IMR-90 (cell line): ENCODE data around the gene NABP1. TPM values are rescaled to one million over a fixed set of nuclear protein-coding genes. Genes with fewer than 3 reads are reported as not detected.

Experiments
- ATAC-seq: fragments of 200-7000 bp; cut with Tn5 transposase; 2 replicates; pipeline ENCODE4 v1.9.1; 2020; ENCODE audit warnings: low read depth, mild to moderate bottlenecking, moderate library complexity
- BruUV-seq: library from RNA; stranded (reverse); fragments of 400-500 nt; replicated peaks from 2 replicates; lab custom pipeline; 2021; lab: Mats Ljungman, UMichigan
- CTCF ChIA-PET: fragments of 300-600 bp; formaldehyde crosslinking; extraction: SDS; loops from one replicate; lab custom pipeline; 2021; ENCODE audit warnings: antibody characterized with exemption; lab: Yijun Ruan, JAX
- POLR2A ChIA-PET: fragments of 300-600 bp; sonication (Branson Sonifier 250); formaldehyde crosslinking; loops from one replicate; lab custom pipeline; 2022; ENCODE audit warnings: antibody characterized with exemption; ENCODE audit not compliant: unreplicated experiment; lab: Charles Lee
- DNase-seq: peaks from one replicate; pipeline ENCODE4 v3.0.0; 2013
- H2AFZ ChIP-seq: replicated peaks from 2 replicates; pipeline ENCODE3; 2013; ENCODE audit warnings: low read length, mild to moderate bottlenecking; ENCODE audit not compliant: poor library complexity
- H2AK5ac ChIP-seq: 2 replicates; pipeline ENCODE4 v1.6.1; 2013; ENCODE audit warnings: low read depth, low read length, inconsistent platforms
- H2AK9ac ChIP-seq: replicated peaks from 2 replicates; pipeline ENCODE3; 2013; ENCODE audit warnings: mild to moderate bottlenecking, low read depth, low read length, moderate library complexity; ENCODE audit not compliant: poor library complexity
- H2BK120ac ChIP-seq: 2 replicates; pipeline ENCODE4 v1.6.1; 2013; ENCODE audit warnings: low read depth, low read length, inconsistent platforms
- H2BK15ac ChIP-seq: 3 replicates; pipeline ENCODE4 v1.6.1; 2013; ENCODE audit warnings: low read depth, low read length, inconsistent platforms
- H2BK20ac ChIP-seq: 2 replicates; pipeline ENCODE4 v1.6.1; 2013; ENCODE audit warnings: low read depth, mild to moderate bottlenecking, inconsistent platforms, low read length, moderate library complexity
- H2BK5ac ChIP-seq: 2 replicates; pipeline ENCODE4 v1.6.1; 2013; ENCODE audit warnings: mild to moderate bottlenecking, low read depth, low read length, inconsistent platforms; ENCODE audit not compliant: poor library complexity, severe bottlenecking
- H3K14ac ChIP-seq: replicated peaks from 2 replicates; pipeline ENCODE4 v1.6.1; 2013; ENCODE audit warnings: low read depth, low read length, inconsistent platforms
- H3K18ac ChIP-seq: 2 replicates; pipeline ENCODE4 v1.6.1; 2013; ENCODE audit warnings: low read depth, low read length, control low read depth
- H3K23ac ChIP-seq: 2 replicates; pipeline ENCODE4 v1.6.1; 2013; ENCODE audit warnings: low read depth, low read length, inconsistent platforms
- H3K27ac ChIP-seq: 2 replicates; pipeline ENCODE4 v1.5.1; 2013; ENCODE audit warnings: mild to moderate bottlenecking, control low read depth, low read length; ENCODE audit not compliant: insufficient read depth
- H3K27me3 ChIP-seq: 2 replicates; pipeline ENCODE4 v1.6.1; 2013; ENCODE audit warnings: low read length; ENCODE audit not compliant: control insufficient read depth, insufficient read depth
- H3K36me3 ChIP-seq: 2 replicates; pipeline ENCODE4 v1.6.1; 2013; ENCODE audit warnings: low read length, mixed read lengths; ENCODE audit not compliant: control insufficient read depth, insufficient read depth
- H3K4ac ChIP-seq: 2 replicates; pipeline ENCODE4 v1.6.1; 2013; ENCODE audit warnings: low read depth, low read length, inconsistent platforms
- H3K4me1 ChIP-seq: 2 replicates; pipeline ENCODE4 v1.6.1; 2013; ENCODE audit warnings: low read length, mixed read lengths; ENCODE audit not compliant: control insufficient read depth, insufficient read depth
- H3K4me2 ChIP-seq: 2 replicates; pipeline ENCODE4 v1.6.1; 2013; ENCODE audit warnings: low read depth, mild to moderate bottlenecking, control low read depth, low read length, moderate library complexity
- H3K4me3 ChIP-seq: 2 replicates; pipeline ENCODE4 v1.5.1; 2013; ENCODE audit warnings: low read depth, mild to moderate bottlenecking, control low read depth, low read length, moderate library complexity; ENCODE audit not compliant: insufficient read depth
- H3K56ac ChIP-seq: 2 replicates; pipeline ENCODE4 v1.6.1; 2013; ENCODE audit warnings: low read length, inconsistent platforms; ENCODE audit not compliant: insufficient read depth; ENCODE audit errors: extremely low read depth
- H3K79me1 ChIP-seq, 2 experiments: 2 replicates each; pipeline ENCODE4 v1.6.1; 2013; ENCODE audit warnings: low read length in 2 of 2, inconsistent platforms in 1 of 2, low read depth in 1 of 2
- H3K9ac ChIP-seq: 2 replicates; pipeline ENCODE4 v1.6.1; 2013; ENCODE audit warnings: low read depth, low read length, control low read depth
- H3K9me1 ChIP-seq: 2 replicates; pipeline ENCODE4 v1.6.1; 2013; ENCODE audit warnings: low read length, inconsistent platforms; ENCODE audit not compliant: insufficient read depth
- H3K9me3 ChIP-seq: 2 replicates; pipeline ENCODE4 v1.6.1; 2013; ENCODE audit warnings: low read length; ENCODE audit not compliant: control insufficient read depth, insufficient read depth
- H4K20me1 ChIP-seq: 2 replicates; pipeline ENCODE4 v1.6.1; 2013; ENCODE audit warnings: low read length, inconsistent platforms; ENCODE audit not compliant: insufficient read depth
- H4K5ac ChIP-seq: 2 replicates; pipeline ENCODE4 v1.6.1; 2013; ENCODE audit warnings: mild to moderate bottlenecking, low read depth, low read length, control low read depth
- H4K8ac ChIP-seq, 2 experiments: 2 replicates each; pipeline ENCODE4 v1.6.1; 2013; ENCODE audit warnings: low read depth in 2 of 2, low read length in 2 of 2, control low read depth in 1 of 2, inconsistent platforms in 1 of 2
- H4K91ac ChIP-seq: 2 replicates; pipeline ENCODE4 v1.6.1; 2013; ENCODE audit warnings: low read depth, low read length, inconsistent platforms; ENCODE audit not compliant: insufficient read depth
- FOS ChIP-seq: fragments of 150-350 bp; IDR thresholded peaks from 2 replicates; pipeline ENCODE4 v1.6.1; 2016; ENCODE audit warnings: low read depth, low read length
- NFE2L2 ChIP-seq: fragments of 150-350 bp; IDR thresholded peaks from 2 replicates; pipeline ENCODE4 v1.6.1; 2016; ENCODE audit warnings: low read depth, mild to moderate bottlenecking, low read length
- RCOR1 ChIP-seq: IDR thresholded peaks from 2 replicates; pipeline ENCODE4 v1.6.1; 2012; ENCODE audit warnings: mild to moderate bottlenecking, low read length, improper control_type of control experiment; ENCODE audit not compliant: insufficient replicate concordance
- RFX5 ChIP-seq: IDR thresholded peaks from 2 replicates; pipeline ENCODE4 v1.8.0; 2012; ENCODE audit warnings: low read depth, mild to moderate bottlenecking, low read length, moderate library complexity
- WGBS, 2 experiments: methylation state at CpG; one replicate each; pipeline versions ENCODE4 v1.1.5 to v1.1.7; 2013; ENCODE audit warnings: missing lambda C conversion rate in 2 of 2; ENCODE audit not compliant: insufficient read length in 1 of 2; ENCODE audit errors: extremely low coverage in 2 of 2; 5-methylcytosine and 5-hydroxymethylcytosine counted together
- dilution Hi-C: fragments of 300-500 bp; cut with HindIII; formaldehyde crosslinking; loops from one replicate; pipeline ENCODE4 v1.14.3; 2018; ENCODE audit warnings: low sequenced_read_pairs; ENCODE audit not compliant: unreplicated experiment
- in situ Hi-C: fragments of 300-500 bp; cut with MboI; formaldehyde crosslinking; loops from 3 replicates; pipeline ENCODE4 v1.14.3; 2019; ENCODE audit warnings: low sequenced_read_pairs, inconsistent platforms, mixed read lengths
- intact Hi-C: fragments of 100-400 bp; cut with micrococcal nuclease; formaldehyde crosslinking; loops from 2 replicates; pipeline ENCODE4 v1.10.0; 2022
- polyA plus RNA-seq, 3 experiments: library from polyadenylated mRNA; depleted of rRNA; stranded (reverse); fragments of >200 nt; gene quantifications; 2 replicates each; pipeline ENCODE4 v1.2.3, GENCODE V29; 2012; ENCODE audit warnings: low replicate concordance in 1 of 3
- total RNA-seq: library from RNA; depleted of rRNA; stranded (reverse); fragments of >200 nt; gene quantifications from 2 replicates; pipeline ENCODE4 v1.2.3, GENCODE V29; 2012
- TF ChIP-seq, protein P1 (sequence below): fragments of 150-350 bp; IDR thresholded peaks from 2 replicates; pipeline ENCODE4 v1.6.1; 2016; ENCODE audit warnings: low read depth, mild to moderate bottlenecking, low read length, moderate library complexity, borderline replicate concordance

NABP1 gene
- total and polyA plus RNA-seq, 2 of the 4 experiments (the other 2 are of a cell fraction), result 57.7 to 73.3 TPM

DNA sequence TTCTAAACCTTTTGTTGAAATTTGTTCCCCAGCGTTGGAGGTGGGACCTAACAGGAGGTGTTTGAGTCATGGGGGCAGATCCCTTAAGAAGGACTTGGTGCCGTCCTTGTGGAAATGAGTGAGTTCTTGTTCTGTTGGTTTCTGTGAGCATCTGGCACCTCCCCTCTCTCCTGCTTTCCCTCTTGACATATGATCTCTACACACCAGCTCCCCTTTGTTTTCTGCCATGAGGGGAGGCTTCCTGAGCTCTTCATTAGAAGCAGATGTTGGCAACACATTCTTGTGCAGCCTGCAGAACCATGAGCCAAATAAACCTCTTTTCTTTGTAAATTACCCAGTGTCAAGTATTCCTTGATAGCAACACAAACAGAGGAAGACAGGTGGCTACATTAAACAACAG, 23.8 kb downstream of the NABP1 start:
- no peaks in the 10 kb centered on the region for H3K27me3 ChIP-seq
- no CpG with 5 or more reads among the region's 2 CpGs for WGBS, 2 experiments
- H2BK5ac ChIP-seq, result no peak overlapping the region
- no peak overlapping the region for H2AK9ac ChIP-seq
- no peak overlapping the region for H3K27ac ChIP-seq
- H4K5ac ChIP-seq, result no peak overlapping the region
- no peak overlapping the region for H4K8ac ChIP-seq
- intact Hi-C loops, result loop anchor here (10.0 kb wide), 1 partner anchor 163 kb away; no protein-coding TSS in a partner anchor
- H2BK20ac ChIP-seq, result no peak overlapping the region
- no peak for TF ChIP-seq FOS
- TF ChIP-seq RFX5, result no peak
- TF ChIP-seq, protein P1, sequence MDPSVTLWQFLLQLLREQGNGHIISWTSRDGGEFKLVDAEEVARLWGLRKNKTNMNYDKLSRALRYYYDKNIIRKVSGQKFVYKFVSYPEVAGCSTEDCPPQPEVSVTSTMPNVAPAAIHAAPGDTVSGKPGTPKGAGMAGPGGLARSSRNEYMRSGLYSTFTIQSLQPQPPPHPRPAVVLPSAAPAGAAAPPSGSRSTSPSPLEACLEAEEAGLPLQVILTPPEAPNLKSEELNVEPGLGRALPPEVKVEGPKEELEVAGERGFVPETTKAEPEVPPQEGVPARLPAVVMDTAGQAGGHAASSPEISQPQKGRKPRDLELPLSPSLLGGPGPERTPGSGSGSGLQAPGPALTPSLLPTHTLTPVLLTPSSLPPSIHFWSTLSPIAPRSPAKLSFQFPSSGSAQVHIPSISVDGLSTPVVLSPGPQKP, result no peak
- TF ChIP-seq RCOR1, result no peak
- TF ChIP-seq NFE2L2, result no peak
- no peak overlapping the region for H3K4ac ChIP-seq
- H3K18ac ChIP-seq, result no peak overlapping the region
- DNase-seq (no peak), ATAC-seq (no peak)
- no peak overlapping the region for H2AFZ ChIP-seq
- H4K91ac ChIP-seq, result no peak overlapping the region
- H4K20me1 ChIP-seq, result no peaks in the 10 kb centered on the region
- H2BK120ac ChIP-seq, result no peak overlapping the region
- no peak overlapping the region for H3K4me2 ChIP-seq
- CTCF ChIA-PET, result no interaction called here
- H2AK5ac ChIP-seq, result no peak overlapping the region
- H3K4me3 ChIP-seq, result no peak overlapping the region
- no peaks in the 10 kb centered on the region for H3K79me1 ChIP-seq
- H3K56ac ChIP-seq, result no peak overlapping the region
- no peaks in the 10 kb centered on the region for H3K4me1 ChIP-seq
- dilution Hi-C loops, result no loop called here
- H3K9ac ChIP-seq, result no peak overlapping the region
- H3K9me1 ChIP-seq, result no peaks in the 10 kb centered on the region
- H3K36me3 ChIP-seq, result no peaks in the 10 kb centered on the region
- H3K23ac ChIP-seq, result no peak overlapping the region
- in situ Hi-C loops, result no loop called here
- no peak overlapping the region for H2BK15ac ChIP-seq
- no TSS peak for BruUV-seq
- POLR2A ChIA-PET, result interaction anchor here (0.6 to 0.9 kb wide), 2 partner anchors 24 to 590 kb away, joined by 3 to 4 read pairs; partner anchors contain the start of gene NABP1
- H3K9me3 ChIP-seq, result no peaks in the 10 kb centered on the region
- no peak overlapping the region for H3K14ac ChIP-seq
